ENCODE results near the gene UMODL1.
"Not testable (repeated sequence)": the region's sequence is repeated elsewhere in the genome, so short reads cannot be mapped to it uniquely, and the experiment has no call there.

DNA sequence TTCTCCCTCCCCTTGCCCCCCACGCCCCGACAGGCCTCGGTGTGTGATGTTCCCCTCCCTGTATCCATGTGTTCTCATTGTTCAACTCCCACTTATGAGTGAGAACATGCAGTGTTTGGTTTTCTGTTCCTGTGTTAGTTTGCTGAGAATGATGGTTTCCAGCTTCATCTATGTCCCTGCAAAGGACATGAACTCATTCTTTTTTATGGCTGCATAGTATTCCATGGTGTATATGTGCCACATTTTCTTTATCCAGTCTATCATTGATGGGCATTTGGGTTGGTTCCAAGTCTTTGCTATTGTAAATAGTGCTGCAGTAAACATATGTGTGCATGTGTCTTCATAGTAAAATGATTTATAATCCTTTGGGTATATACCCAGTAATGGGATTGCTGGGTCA lies 108.9 kb downstream of the UMODL1 start:
- not testable (repeated sequence) for TF ChIP-seq EZH2 (IDR thresholded peaks at IDR 0.05; ENCODE audit: borderline replicate concordance, low read depth, low read length, severe bottlenecking); POLR2AphosphoS5 (IDR thresholded peaks at IDR 0.05; ENCODE audit: insufficient read depth, low read depth, low read length)
- TF ChIP-seq, protein P1, sequence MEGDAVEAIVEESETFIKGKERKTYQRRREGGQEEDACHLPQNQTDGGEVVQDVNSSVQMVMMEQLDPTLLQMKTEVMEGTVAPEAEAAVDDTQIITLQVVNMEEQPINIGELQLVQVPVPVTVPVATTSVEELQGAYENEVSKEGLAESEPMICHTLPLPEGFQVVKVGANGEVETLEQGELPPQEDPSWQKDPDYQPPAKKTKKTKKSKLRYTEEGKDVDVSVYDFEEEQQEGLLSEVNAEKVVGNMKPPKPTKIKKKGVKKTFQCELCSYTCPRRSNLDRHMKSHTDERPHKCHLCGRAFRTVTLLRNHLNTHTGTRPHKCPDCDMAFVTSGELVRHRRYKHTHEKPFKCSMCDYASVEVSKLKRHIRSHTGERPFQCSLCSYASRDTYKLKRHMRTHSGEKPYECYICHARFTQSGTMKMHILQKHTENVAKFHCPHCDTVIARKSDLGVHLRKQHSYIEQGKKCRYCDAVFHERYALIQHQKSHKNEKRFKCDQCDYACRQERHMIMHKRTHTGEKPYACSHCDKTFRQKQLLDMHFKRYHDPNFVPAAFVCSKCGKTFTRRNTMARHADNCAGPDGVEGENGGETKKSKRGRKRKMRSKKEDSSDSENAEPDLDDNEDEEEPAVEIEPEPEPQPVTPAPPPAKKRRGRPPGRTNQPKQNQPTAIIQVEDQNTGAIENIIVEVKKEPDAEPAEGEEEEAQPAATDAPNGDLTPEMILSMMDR (IDR thresholded peaks at IDR 0.05; ENCODE audit: extremely low read depth in 1 of 2, insufficient read depth in 1 of 2, low read depth in 1 of 2, low read length in 2 of 2) = not testable (repeated sequence)

Measured in endothelial cell of umbilical vein (primary cell).